T-helper 2 cell treated with Interferon-gamma antibody and Interleukin-4, amounts not matched to agents 5 μg/mL and 100 μg/mL, for 36 hours (primary cell): ENCODE data around the gene RPS16.
A peak's percentile ranks its signal among the peaks of the same experiment; 100 is the strongest.

Experiments used
- DNase-seq: peaks from one replicate; pipeline ENCODE4 v3.0.0; 2021; ENCODE audit warnings: low spot score
- H3K27ac Mint-ChIP-seq: one replicate; pipeline ENCODE4 v1.8.0; 2021; ENCODE audit warnings: mild to moderate bottlenecking, mixed read lengths
- H3K27me3 Mint-ChIP-seq: one replicate; pipeline ENCODE4 v1.8.0; 2021; ENCODE audit warnings: low read depth, mixed read lengths
- H3K36me3 Mint-ChIP-seq: one replicate; pipeline ENCODE4 v1.8.0; 2021; ENCODE audit warnings: low read depth, mixed read lengths
- H3K4me1 Mint-ChIP-seq: one replicate; pipeline ENCODE4 v1.8.0; 2021; ENCODE audit warnings: low read depth, mixed read lengths
- H3K4me3 Mint-ChIP-seq: one replicate; pipeline ENCODE4 v1.8.0; 2022; ENCODE audit warnings: mild to moderate bottlenecking, moderate library complexity, mixed read lengths
- H3K9me3 Mint-ChIP-seq: one replicate; pipeline ENCODE4 v1.8.0; 2021; ENCODE audit warnings: mixed read lengths

The RPS16 gene

DNA sequence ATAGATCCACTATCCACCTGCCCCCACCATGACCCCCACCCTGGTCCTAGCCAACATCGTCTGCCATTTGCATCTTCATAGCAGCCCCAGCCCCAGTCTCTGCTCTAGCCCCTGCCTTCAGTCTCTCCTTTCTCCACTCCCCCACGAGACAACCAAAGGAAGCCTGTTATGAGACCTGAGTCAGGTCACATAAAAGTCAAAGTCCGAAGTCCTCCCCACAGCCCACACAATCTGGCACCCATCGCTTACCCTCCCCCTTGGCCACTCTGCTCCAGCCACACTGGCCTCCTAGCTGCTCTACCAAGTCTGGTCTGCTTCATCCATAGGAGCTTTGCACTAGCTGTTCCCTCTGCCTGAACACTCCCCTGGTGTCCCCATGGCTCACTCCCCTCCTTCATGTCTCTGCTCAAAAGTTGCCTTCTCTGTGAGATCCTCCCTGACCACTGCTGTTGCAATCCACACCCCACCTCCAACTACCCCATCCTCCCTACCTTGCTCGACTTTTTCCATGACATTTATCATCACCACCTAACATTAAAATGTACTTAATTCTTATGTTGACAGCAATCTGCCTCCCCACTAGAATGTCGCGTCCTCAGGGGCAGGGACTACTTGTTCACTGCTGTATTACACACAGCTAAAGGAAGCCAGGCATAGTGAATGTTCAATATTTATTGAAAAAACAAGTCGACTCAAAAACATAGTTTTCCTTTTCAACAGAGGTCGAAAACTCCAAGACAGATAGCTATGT lies 24.5 kb downstream of the RPS16 start:
- no peak for DNase-seq
- no peaks in the 10 kb centered on the region for H3K9me3 Mint-ChIP-seq

DNA sequence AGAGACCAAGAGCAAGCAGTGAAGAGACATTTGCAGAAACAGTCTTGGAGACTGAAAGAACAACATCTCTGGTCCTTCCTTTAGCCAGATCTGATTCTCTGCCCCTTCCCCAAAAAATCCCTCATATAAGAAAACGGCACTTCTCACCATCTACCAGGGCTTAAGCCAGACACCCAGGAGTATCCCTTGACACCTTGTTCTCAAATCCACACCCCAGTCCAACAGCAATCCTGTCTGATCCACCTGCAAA lies 25.0 kb downstream of the RPS16 start:
- Mint-ChIP-seq H3K36me3 (peaks cover 43% of the 10 kb centered on the region), H3K27ac (peak overlapping the region; percentile 94), H3K4me3 (peak overlapping the region; percentile 85), H3K4me1 (peaks cover 35% of the 10 kb centered on the region), H3K27me3 (peaks cover 4% of the 10 kb centered on the region), H3K9me3 (no peaks in the 10 kb centered on the region)
- DNase-seq, result no peak

More for the DNA sequence above, 24.5 kb downstream of the RPS16 start:
- H3K4me3 Mint-ChIP-seq, result peak overlapping the region; percentile 85
- H3K27me3 Mint-ChIP-seq, result peaks cover 4% of the 10 kb centered on the region
- peaks cover 31% of the 10 kb centered on the region for H3K4me1 Mint-ChIP-seq
- peaks cover 41% of the 10 kb centered on the region for H3K36me3 Mint-ChIP-seq
- H3K27ac Mint-ChIP-seq, result peak overlapping the region; percentile 94

DNA sequence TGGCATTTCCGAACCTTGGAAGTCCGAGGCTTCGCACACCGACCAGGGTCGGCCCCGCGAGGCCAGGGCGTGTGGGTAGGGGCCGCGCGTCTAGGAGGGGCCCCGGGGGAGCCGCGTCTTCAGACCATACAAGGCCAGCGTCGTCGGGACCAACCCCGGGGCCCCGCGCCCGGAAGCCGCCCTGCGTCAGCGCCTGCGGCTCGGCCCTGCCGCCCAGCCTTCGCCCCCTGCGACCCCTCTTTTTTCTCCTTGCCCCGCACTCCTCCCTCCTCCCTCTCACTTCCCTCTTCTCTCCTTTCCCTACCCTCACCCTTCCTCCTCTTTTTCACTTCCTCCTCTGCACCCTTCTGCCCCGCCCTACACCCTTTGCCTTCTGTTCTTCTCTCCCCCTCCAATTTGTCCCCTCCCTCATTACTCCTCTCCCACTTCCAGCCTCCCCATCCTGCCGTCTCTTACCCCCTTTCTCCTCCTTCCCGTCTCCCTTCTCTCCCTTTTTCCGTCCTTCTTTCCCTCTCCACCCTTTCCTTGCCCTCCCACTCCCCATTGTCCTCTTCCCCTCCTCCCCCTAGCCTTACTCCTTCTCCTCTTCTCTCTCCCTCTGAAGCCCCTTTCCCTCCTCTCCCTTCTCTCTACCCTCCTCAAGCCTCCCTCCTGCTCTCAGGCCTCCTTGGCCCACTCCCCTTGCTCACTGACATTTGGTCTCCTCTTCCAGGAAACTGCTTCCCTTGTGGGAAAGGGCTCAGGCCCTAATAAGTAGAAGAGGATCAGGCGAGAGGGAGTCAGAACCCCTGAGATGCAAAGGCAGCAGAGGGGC lies 25.5 kb downstream of the RPS16 start:
- peak; percentile 63 for DNase-seq
- Mint-ChIP-seq H3K27ac (peak overlapping the region; percentile 94), H3K4me1 (peaks cover 40% of the 10 kb centered on the region), H3K36me3 (peaks cover 43% of the 10 kb centered on the region), H3K27me3 (peaks cover 4% of the 10 kb centered on the region), H3K4me3 (peak overlapping the region; percentile 85), H3K9me3 (no peaks in the 10 kb centered on the region)

DNA sequence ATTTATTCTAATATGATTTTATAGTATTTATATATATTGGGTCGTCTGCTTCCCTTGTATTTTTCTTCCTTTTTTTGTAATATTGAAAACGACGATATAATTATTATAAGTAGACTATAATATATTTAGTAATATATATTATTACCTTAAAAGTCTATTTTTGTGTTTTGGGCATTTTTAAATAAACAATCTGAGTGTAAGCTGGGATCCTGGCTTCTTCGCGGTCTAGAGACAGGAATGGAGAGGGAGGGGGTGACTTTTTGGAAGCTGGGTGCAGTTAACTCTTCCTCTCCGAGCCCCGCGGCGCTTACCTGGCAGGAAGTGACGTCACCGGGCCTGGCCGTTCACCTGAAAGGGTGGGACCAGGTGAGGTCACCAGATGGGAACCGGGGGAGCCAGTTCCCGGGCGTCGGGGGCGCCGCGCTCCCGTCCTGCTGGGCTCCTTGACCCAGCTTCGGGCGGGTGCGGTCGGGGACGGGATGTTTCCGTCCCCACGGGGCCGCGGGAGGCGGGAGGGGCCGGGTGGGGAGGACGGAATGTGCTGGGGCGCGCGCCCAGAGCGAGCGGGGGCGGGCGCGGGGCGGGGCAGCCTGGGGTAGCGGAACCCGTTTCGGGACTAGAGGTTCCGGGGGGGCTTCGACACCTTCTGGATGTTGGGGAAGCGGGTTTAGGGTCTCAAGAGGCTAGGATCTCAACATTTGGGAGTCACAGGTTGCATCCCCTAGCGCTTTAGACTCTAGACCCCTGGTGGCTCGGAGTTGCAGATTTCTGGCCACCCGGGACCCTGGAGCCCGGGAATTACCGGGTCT lies 26.3 kb downstream of the RPS16 start:
- Mint-ChIP-seq H3K27ac (peak overlapping the region; percentile 98), H3K36me3 (peaks cover 41% of the 10 kb centered on the region), H3K27me3 (peaks cover 4% of the 10 kb centered on the region), H3K4me3 (peak overlapping the region; percentile 90), H3K4me1 (peaks cover 40% of the 10 kb centered on the region), H3K9me3 (no peaks in the 10 kb centered on the region)
- DNase-seq, result peak; percentile 71

DNA sequence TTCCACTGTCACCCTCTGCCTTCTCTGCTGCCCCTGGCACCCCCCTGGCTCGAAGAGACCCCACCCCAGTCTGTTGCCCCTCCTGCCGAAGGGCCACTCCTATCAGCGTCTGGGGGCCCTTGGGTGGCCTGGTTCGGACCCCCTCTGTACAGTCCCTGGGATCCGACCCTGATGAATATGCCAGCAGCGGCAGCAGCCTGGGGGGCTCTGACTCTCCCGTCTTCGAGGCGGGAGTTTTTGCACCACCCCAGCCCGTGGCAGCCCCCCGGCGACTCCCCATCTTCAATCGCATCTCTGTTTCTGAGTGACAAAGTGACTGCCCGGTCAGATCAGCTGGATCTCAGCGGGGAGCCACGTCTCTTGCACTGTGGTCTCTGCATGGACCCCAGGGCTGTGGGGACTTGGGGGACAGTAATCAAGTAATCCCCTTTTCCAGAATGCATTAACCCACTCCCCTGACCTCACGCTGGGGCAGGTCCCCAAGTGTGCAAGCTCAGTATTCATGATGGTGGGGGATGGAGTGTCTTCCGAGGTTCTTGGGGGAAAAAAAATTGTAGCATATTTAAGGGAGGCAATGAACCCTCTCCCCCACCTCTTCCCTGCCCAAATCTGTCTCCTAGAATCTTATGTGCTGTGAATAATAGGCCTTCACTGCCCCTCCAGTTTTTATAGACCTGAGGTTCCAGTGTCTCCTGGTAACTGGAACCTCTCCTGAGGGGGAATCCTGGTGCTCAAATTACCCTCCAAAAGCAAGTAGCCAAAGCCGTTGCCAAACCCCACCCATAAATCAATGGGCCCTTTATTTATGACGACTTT lies 27.1 kb downstream of the RPS16 start:
- peak overlapping the region; percentile 90 for H3K4me3 Mint-ChIP-seq
- peaks cover 38% of the 10 kb centered on the region for H3K36me3 Mint-ChIP-seq
- H3K9me3 Mint-ChIP-seq, result no peaks in the 10 kb centered on the region
- peak overlapping the region; percentile 98 for H3K27ac Mint-ChIP-seq
- H3K4me1 Mint-ChIP-seq, result peaks cover 36% of the 10 kb centered on the region
- H3K27me3 Mint-ChIP-seq, result peaks cover 4% of the 10 kb centered on the region
- DNase-seq, result no peak

DNA sequence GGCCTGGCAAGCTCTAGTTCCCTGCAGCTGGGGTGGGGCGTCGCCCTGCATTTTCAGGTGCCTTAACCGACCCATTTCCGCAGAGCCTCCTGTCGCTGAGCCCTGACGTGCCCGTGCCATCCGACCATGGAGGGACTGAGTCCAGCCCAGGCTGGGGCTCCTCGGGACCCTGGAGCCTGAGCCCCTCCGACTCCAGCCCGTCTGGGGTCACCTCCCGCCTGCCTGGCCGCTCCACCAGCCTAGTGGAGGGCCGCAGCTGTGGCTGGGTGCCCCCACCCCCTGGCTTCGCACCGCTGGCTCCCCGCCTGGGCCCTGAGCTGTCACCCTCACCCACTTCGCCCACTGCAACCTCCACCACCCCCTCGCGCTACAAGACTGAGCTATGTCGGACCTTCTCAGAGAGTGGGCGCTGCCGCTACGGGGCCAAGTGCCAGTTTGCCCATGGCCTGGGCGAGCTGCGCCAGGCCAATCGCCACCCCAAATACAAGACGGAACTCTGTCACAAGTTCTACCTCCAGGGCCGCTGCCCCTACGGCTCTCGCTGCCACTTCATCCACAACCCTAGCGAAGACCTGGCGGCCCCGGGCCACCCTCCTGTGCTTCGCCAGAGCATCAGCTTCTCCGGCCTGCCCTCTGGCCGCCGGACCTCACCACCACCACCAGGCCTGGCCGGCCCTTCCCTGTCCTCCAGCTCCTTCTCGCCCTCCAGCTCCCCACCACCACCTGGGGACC lies 27.9 kb downstream of the RPS16 start:
- H3K27me3 Mint-ChIP-seq, result peaks cover 4% of the 10 kb centered on the region
- DNase-seq, result peak; percentile 56
- peaks cover 38% of the 10 kb centered on the region for H3K36me3 Mint-ChIP-seq
- peak overlapping the region; percentile 90 for H3K4me3 Mint-ChIP-seq
- no peaks in the 10 kb centered on the region for H3K9me3 Mint-ChIP-seq
- H3K27ac Mint-ChIP-seq, result peak overlapping the region; percentile 98
- H3K4me1 Mint-ChIP-seq, result peaks cover 36% of the 10 kb centered on the region

DNA sequence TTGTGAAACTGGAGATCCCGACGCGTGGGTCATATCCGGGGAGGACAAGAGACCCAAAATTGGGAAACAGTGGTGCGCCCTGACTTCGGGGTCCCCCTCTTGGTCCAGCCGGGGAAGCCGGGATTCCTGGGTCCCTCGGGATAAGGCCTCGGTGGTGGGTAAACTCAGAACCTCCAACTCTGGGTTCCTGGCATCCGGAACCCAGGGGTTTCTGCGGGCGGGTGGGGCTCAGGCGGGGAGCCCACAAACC lies 28.4 kb downstream of the RPS16 start:
- peaks cover 38% of the 10 kb centered on the region for H3K36me3 Mint-ChIP-seq
- H3K4me3 Mint-ChIP-seq, result peak overlapping the region; percentile 90
- H3K4me1 Mint-ChIP-seq, result peaks cover 37% of the 10 kb centered on the region
- peak overlapping the region; percentile 98 for H3K27ac Mint-ChIP-seq
- H3K27me3 Mint-ChIP-seq, result peaks cover 4% of the 10 kb centered on the region
- no peak for DNase-seq
- H3K9me3 Mint-ChIP-seq, result no peaks in the 10 kb centered on the region

DNA sequence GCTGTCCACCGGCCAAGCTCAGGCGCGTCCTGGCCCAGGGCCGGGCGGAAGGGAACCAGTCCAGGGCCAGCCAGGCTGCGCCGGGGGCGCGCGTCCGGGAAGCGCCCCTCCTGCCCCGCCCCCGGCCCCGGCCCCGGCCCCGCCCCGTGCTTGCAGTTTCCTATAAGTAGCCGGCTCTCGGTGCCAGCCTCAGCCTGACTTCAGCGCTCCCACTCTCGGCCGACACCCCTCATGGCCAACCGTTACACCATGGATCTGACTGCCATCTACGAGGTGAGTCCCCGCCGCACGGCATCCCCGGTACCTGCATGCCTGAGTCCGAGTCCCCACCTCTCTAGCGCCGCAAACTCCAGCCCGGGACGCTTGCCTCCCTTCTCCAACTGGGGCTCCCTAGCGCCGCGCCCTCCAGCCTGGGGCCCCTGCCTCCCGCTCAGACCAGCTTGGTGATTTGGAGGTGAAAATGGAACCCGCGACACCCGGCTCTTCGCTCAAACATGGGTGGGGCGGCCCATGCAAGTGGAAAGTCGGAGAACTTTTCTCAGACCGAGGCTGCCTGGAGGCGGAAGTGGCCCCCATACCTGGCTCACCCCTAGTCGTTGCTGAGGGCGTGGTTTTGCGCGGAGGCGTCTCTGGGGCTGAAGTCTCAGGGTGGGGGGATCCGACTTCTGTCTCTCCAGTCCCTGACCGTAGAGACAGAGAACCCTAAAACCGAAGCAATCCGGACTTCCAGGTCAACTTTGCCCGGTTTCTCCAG lies 28.9 kb downstream of the RPS16 start, which contains the start of gene ZFP36:
Gene ZFP36 (plus strand): TSS at position 192 of the 754 bp plus-strand sequence. CDS start 58 bp downstream, at position 250.
- peak within 1 kb of the TSS; percentile 90 for H3K4me3 Mint-ChIP-seq
- peak; percentile 83 for DNase-seq
- H3K9me3 Mint-ChIP-seq, result no peaks in the 10 kb centered on the region
- peaks cover 39% of the 10 kb centered on the region for H3K4me1 Mint-ChIP-seq
- H3K27ac Mint-ChIP-seq, result peak within 1 kb of the TSS; percentile 98
- H3K36me3 Mint-ChIP-seq, result peaks cover 38% of the 10 kb centered on the region
- no peaks in the 10 kb centered on the region for H3K27me3 Mint-ChIP-seq

DNA sequence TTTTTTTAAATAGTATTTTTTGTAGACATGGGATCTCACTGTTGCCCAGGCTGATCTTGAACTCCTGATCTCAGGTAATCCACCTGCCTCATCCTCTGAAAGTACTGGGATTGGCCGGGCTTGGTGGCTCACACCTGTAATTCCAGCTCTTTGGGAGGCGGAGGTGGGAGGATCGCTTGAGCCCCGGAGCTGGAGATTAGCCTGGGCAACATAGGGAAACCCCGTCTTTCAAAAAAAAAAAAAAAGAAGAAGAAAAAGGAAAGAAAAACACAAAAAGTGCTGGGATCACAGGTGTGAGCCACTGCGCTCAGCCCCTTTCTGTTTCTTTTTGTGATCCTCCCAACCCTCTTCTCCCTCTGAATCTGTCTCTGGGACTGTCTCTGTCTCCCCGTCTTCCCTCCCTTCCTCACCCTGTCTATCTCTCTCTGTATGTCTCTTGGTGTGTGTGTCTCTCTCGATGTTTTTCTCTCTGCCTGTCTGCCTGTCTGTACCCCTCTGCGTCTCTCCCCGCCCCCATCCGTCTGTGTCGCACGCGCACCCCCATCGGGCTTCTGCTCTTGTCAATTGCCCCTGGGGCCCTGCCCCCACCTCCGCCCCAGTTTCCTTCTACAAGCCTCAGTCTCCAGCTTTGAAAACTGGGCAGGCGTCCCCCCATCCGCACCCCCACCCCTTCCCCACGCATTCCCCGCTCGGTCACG lies 29.6 kb downstream of the RPS16 start:
- Mint-ChIP-seq H3K36me3 (peaks cover 32% of the 10 kb centered on the region), H3K4me3 (peak overlapping the region; percentile 90), H3K9me3 (no peaks in the 10 kb centered on the region), H3K27ac (peak overlapping the region; percentile 93), H3K27me3 (no peaks in the 10 kb centered on the region), H3K4me1 (peaks cover 40% of the 10 kb centered on the region)
- DNase-seq, result peak; percentile 73

DNA sequence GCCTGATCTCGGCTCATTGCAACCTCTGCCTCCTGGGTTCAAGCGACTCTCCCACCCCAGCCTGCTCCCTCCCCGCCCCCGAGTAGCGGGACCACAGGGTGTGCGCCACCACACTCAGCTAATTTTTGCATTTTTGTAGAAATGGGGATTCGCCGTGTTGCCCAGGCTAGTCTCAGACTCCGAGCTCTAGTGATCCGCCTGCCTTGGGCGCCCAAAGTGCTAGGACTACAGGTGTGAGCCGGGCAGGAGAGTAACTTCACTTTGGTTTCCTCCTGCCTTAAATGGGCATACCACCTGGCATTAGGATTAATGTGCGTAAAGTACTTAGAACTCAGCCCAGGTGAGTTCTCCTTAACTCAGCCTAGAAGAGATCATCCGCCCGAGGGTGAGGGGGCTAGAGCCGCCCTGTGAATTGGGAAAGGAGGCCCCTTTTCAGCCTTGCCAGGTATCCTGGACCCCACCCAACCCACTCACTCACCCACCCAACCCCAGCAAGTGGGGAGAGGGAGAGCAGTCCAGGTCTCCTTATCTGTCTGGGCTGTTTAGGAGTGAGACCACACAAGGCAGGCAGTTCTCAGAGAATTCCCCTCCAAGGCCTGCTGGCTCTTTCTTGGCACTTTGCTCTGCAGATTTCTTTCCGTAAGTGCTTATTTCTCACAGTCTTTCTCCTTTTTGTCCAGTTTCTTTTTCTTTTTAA lies 30.3 kb downstream of the RPS16 start:
- no peaks in the 10 kb centered on the region for H3K9me3 Mint-ChIP-seq
- H3K36me3 Mint-ChIP-seq, result peaks cover 27% of the 10 kb centered on the region
- peak overlapping the region; percentile 45 for H3K27ac Mint-ChIP-seq
- DNase-seq, result no peak
- H3K27me3 Mint-ChIP-seq, result no peaks in the 10 kb centered on the region
- peaks cover 38% of the 10 kb centered on the region for H3K4me1 Mint-ChIP-seq
- H3K4me3 Mint-ChIP-seq, result peak overlapping the region; percentile 90

DNA sequence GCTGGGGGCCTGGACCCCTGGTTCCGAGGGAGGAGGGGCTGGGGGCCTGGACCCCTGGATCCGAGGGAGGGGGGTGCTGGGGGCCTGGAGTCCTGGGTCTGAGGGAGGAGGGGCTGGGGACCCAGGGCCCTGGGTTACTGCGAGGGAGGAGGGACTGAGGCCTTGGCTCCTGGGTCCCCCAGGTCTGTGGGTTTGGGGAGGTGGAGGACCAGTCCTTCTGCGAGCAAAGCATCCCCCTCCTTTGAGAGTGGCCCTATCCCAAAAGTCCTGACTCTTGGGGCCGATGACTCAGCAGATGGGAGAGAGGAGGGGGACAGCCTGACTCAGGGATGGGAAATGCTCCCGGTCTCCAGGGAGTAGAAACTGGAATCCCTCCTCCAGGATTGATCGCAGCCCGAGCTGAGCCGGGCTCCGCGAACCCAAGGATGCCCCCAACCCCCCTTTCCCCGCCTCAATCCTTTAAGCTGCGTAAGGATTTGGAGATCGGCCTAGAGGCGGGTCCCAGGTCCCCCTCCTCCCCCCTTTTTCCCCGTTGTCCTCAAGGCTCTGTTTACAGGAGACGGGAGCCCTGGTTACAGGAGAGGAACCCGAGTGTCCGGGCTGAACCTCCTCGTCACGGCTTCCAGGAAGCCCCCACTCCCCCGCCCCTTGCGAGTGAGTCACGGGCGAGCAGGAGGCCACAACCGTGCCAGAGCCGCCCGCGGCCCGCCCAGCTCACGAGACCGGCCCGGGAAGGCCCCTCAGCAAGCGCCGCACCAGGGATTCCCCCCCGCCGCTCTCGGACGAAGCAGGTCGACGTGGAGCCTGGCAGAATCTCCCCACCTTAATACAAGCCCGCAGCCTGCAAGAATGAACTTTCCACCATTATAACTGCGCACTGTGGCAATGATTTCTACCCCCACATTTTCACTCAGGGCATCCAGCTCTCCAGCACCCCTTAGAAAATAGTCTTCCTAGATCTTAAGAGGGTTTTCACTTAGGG lies 32.1 kb downstream of the RPS16 start:
- Mint-ChIP-seq H3K4me3 (peak overlapping the region; percentile 63), H3K27me3 (no peaks in the 10 kb centered on the region), H3K9me3 (no peaks in the 10 kb centered on the region), H3K36me3 (peaks cover 31% of the 10 kb centered on the region), H3K4me1 (peaks cover 50% of the 10 kb centered on the region), H3K27ac (peak overlapping the region; percentile 95)
- DNase-seq, result peak; percentile 94
